HG02852 (cell line): Measurements from ENCODE around the gene PROX2.
A peak's percentile ranks its signal among the peaks of the same experiment; 100 is the strongest.

Experiments used
- ATAC-seq: cut with Tn5 transposase; IDR thresholded peaks from one replicate; pipeline ENCODE4 v1.9.1; 2021; ENCODE audit warnings: mild to moderate bottlenecking, moderate library complexity; ENCODE audit not compliant: unreplicated experiment

The PROX2 gene

GRCh38 chr14:74875941-74876913, at the start of gene PROX2:
Gene PROX2 (minus strand): TSS chr14:74876145. CDS start chr14:74863834, 12,311 bp downstream.
- no peak for ATAC-seq

GRCh38 chr14:74924061-74924460, 48.1 kb upstream of the PROX2 start:
- no peak for ATAC-seq

- peak; percentile 95 for ATAC-seq
Measured at GRCh38 chr14:74922752-74923401, 46.9 kb upstream of the PROX2 start, which contains the start of gene RPS6KL1. Gene RPS6KL1 (minus strand): TSS chr14:74923260. CDS start chr14:74921541, 1,719 bp downstream.

- no peak for ATAC-seq
Measured at GRCh38 chr14:74921987-74922751, 46.2 kb upstream of the PROX2 start.

GRCh38 chr14:74921053-74921620, 45.2 kb upstream of the PROX2 start:
- no peak for ATAC-seq

- no peak for ATAC-seq
Measured at GRCh38 chr14:74920281-74920680, 44.3 kb upstream of the PROX2 start.

GRCh38 chr14:74919421-74920165, 43.6 kb upstream of the PROX2 start:
- no peak for ATAC-seq

GRCh38 chr14:74918380-74918779, 42.4 kb upstream of the PROX2 start:
- ATAC-seq: no peak

- no peak for ATAC-seq
Measured at GRCh38 chr14:74917646-74918081, 41.7 kb upstream of the PROX2 start.

GRCh38 chr14:74917178-74917543, 41.2 kb upstream of the PROX2 start:
- ATAC-seq: no peak

- ATAC-seq: no peak
Measured at GRCh38 chr14:74915826-74916225, 39.9 kb upstream of the PROX2 start.

- no peak for ATAC-seq
Measured at GRCh38 chr14:74915426-74915825, 39.5 kb upstream of the PROX2 start.

GRCh38 chr14:74913986-74914573, 38.1 kb upstream of the PROX2 start:
- ATAC-seq: no peak

GRCh38 chr14:74913393-74913910, 37.5 kb upstream of the PROX2 start:
- no peak for ATAC-seq

- no peak for ATAC-seq
Measured at GRCh38 chr14:74912801-74913200, 36.9 kb upstream of the PROX2 start.

GRCh38 chr14:74912111-74912510, 36.2 kb upstream of the PROX2 start:
- no peak for ATAC-seq

GRCh38 chr14:74911704-74912103, 35.8 kb upstream of the PROX2 start:
- no peak for ATAC-seq

GRCh38 chr14:74911221-74911620, 35.3 kb upstream of the PROX2 start:
- no peak for ATAC-seq

- no peak for ATAC-seq
Measured at GRCh38 chr14:74910556-74910955, 34.6 kb upstream of the PROX2 start.
